ENCODE measurements around the gene POLD2. TPM values are rescaled to one million over a fixed set of nuclear protein-coding genes. Genes with fewer than 3 reads are reported as not detected.

Gene POLD2
- total and polyA plus RNA-seq, 2 donors (not counting 3 experiments of a cell fraction or from before 2014, with no cell fraction given) = 96.5 to 122 TPM

DNA sequence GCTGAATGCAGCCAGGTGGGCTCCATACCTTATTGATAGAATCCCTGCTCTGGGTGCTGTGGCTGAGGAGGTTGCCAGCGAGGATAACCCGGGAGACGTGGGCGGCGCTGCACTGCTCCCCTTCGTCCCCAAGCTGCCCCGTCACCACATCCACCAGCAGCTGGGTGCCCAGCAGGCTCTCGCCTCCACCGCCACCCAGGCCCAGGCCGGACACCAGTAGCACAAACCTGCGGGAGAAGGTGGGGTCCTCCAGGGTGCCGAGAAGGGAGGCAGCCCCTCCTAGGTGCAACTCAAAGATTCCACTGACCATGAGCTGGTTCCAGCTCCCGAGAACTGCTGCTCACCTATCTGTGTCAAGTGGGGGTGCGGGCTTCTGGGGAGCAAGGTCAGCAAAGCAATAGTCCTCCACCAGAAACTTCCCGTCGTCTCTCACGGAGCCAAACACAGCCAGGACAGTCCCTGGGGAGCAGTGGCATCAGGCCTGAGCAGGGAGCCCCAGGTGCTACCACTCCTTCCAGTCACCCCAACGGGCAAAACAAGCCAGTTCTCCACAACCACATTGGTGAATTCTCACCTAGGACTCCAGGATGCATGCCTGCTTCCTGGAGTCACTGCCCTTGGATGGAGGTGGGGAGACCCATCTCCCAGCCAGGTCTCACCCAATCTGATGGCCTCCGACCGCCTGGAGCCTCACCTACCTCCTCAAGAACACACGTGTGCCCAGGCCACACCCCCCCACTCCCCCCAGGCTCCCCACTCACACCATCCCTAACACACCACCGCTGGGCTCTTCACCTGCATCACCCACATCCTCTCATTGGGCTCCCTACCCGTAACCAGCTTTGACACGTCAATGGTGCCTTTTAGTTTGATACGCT, 6.3 kb downstream of the POLD2 start:
- Histone ChIP-seq H3K9ac (replicated peaks; ENCODE audit: extremely low read depth, insufficient read depth, low read length) (no peak overlapping the region), H4K20me1 (replicated peaks; ENCODE audit: control insufficient read depth, extremely low read depth, insufficient read depth, low read length) (no peaks in the 10 kb centered on the region), H3K9me1 (replicated peaks; ENCODE audit: control insufficient read depth, extremely low read depth, insufficient read depth, low read length) (no peaks in the 10 kb centered on the region), H3K27ac (ENCODE audit: insufficient read depth, low read depth, low read length) (no peak overlapping the region), H3K4me1 (ENCODE audit: control insufficient read depth, extremely low read depth, insufficient read depth, low read length) (peaks cover under 1% of the 10 kb centered on the region), H3K4me2 (ENCODE audit: insufficient read depth, low read length) (no peak overlapping the region), H2AFZ (ENCODE audit: low read depth, low read length) (no peak overlapping the region), H3K4me3 (replicated peaks in 1 of 3; ENCODE audit: insufficient read depth in 1 of 3, low read depth in 1 of 3, low read length in 3 of 3) (no peak overlapping the region), H3K36me3 (ENCODE audit: control insufficient read depth in 2 of 2, extremely low read depth in 1 of 2, insufficient read depth in 2 of 2, low read length in 2 of 2) (peaks cover 3 to 27% of the 10 kb centered on the region in 2 experiments), H3K79me2 (ENCODE audit: control insufficient read depth, insufficient read depth, low read length) (peaks cover 16% of the 10 kb centered on the region), H3K27me3 (ENCODE audit: control insufficient read depth in 2 of 2, insufficient read depth in 2 of 2, low read length in 2 of 2) (no peaks in the 10 kb centered on the region), H3K9me3 (replicated peaks; ENCODE audit: control insufficient read depth, insufficient read depth, low read length) (no peaks in the 10 kb centered on the region)
- dilution Hi-C loops (cut with MboI; ENCODE audit: extremely low pct_ligation_motif_present, low sequenced_read_pairs) = no loop called here
- POLR2A ChIA-PET = no interaction called here
- intact Hi-C loops (cut with micrococcal nuclease) = no loop called here
- FAIRE-seq (no peak), DNase-seq (ENCODE audit: low read depth, low spot score) (no peak)
- CTCF ChIA-PET = no interaction called here
- TF ChIP-seq, protein P1, sequence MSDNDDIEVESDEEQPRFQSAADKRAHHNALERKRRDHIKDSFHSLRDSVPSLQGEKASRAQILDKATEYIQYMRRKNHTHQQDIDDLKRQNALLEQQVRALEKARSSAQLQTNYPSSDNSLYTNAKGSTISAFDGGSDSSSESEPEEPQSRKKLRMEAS (IDR thresholded peaks at IDR 0.05; ENCODE audit: insufficient read depth, insufficient read length) = no peak
- TF ChIP-seq POLR2A (IDR thresholded peaks at IDR 0.05; ENCODE audit: low read depth, low read length) = no peak
- TF ChIP-seq, protein P2, sequence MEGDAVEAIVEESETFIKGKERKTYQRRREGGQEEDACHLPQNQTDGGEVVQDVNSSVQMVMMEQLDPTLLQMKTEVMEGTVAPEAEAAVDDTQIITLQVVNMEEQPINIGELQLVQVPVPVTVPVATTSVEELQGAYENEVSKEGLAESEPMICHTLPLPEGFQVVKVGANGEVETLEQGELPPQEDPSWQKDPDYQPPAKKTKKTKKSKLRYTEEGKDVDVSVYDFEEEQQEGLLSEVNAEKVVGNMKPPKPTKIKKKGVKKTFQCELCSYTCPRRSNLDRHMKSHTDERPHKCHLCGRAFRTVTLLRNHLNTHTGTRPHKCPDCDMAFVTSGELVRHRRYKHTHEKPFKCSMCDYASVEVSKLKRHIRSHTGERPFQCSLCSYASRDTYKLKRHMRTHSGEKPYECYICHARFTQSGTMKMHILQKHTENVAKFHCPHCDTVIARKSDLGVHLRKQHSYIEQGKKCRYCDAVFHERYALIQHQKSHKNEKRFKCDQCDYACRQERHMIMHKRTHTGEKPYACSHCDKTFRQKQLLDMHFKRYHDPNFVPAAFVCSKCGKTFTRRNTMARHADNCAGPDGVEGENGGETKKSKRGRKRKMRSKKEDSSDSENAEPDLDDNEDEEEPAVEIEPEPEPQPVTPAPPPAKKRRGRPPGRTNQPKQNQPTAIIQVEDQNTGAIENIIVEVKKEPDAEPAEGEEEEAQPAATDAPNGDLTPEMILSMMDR (IDR thresholded peaks at IDR 0.05; ENCODE audit: extremely low read depth in 1 of 2, insufficient read depth in 1 of 2, low read depth in 1 of 2, low read length in 2 of 2) = no peak
- TF ChIP-seq MYC (IDR thresholded peaks at IDR 0.05; ENCODE audit: low read depth, low read length) = no peak
- no TSS peak for BruUV-seq (replicated peaks)
